ENCODE results near the gene FAAP20.

FAAP20 gene

DNA sequence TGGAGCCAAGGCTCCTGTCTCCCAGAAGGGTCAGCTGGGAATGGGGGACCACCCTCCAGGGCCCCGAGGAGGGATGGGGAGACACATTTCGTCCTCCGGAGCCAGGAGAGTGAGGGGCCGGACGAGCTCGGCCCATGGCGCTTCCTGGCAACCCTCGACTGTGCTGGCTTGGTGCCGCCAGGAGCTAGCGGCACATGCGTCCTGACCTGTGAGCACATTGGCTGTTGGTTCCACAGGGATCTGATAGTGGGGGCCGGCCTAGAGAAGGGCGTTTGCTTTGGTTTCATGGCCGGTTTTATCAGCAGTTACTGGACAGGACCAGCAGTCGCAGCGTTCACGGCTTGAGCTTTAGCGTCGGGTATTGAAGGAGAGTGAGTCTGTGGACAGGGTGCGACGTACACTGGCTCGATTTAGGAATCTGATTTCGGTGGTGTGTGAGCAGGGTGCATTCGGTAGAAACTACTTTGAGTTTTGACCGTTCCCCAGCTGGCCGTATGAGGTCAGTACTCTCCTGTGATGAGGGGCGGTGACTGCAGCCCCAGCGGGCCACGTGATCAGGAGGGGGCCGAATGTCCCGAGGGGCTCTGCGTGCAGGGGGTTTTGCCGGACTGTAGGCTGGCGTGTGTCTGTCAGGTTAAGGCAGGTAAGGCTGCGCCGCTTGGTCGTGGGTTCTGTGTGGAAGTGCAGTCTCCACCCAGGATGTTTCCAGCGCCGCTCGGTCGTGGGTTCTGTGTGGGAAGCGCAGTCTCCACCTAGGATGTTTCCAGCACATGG, 18.7 kb downstream of the FAAP20 start:
- no peak for DNase-seq

DNA sequence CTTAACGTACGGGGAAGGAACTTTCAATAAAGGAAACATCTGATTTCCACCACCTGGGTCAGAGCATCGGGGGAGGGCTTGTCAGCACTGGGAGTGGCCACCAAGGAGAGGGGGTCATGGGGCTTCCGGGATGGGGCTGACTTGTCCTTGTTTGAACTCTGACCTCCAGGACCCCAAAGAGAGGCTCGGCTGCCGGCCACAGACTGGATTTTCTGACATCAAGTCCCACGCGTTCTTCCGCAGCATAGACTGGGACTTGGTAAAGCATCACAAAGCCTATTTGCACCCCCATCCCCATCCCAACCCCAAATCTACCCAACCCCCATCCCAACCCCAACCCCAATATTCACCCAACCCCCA, 19.5 kb downstream of the FAAP20 start:
- no peak for DNase-seq

DNA sequence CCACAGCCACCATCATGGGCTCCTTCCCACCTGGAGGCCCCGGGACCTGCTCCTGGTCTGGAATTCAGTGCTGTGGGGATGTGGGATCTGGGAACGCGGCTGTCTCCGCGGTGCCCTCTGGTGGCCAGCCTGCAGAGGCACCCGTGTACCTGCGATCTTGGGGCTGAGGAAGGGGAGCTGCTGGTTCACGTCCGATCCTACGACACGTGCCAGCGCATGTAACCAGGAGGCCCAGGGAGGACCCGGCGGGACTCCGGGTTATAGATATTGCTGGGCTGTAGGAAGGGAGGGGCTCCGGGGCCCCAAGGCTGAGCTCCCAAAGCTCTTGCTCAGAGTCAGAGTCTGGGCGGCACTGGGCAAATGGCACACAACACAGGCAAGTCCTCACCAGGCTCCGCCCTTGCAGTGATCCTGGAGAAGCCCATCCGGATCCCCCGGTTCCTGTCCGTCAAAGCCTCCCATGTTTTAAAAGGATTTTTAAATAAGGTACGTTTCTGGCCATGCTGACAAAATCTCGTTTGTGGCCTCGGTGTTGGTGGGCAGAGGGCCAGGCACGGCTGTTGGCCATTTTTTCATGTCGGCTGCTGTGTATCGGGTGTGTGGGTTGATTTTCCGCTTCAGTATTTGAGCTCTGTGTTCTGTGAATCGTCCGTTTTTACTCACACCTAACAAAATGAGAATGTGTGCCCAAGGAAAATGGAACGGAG, 20.1 kb downstream of the FAAP20 start:
- DNase-seq, result no peak

DNA sequence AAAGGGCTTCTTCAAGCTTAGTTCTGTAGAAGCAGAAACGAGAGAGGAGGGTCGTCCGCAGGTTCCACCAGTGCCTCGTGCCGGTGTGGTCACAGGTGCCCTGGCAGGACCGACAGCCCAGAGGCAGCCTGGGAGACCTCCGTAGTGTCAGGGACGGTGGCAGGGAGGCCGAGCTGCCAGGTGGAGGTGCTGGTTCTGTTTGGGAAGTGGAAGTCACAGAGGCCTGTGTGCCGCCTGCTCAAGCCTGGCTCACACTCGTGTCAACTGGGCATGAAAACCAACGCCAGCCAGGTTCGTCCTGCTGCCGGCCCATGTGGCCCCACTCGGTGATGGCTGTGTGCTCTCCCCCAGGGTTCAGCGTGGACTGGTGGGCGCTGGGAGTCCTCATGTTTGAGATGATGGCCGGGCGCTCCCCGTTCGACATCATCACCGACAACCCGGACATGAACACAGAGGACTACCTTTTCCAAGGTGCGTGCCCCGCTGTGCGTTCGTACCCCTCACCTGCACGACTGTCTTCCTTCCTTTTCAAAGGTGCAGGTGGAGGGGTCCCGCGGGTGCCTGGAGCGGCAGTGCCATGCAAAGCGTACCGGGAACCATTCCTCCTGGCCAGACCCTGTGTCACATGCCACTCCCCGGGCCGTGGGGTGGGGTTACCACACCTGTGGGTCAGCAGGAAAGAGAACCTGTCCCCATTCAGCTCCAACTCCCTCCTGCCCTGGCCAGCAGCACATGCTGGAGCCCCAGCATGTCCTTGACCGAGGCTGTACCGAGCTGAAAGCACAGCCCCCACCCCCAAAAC, 20.8 kb downstream of the FAAP20 start:
- no peak for DNase-seq

DNA sequence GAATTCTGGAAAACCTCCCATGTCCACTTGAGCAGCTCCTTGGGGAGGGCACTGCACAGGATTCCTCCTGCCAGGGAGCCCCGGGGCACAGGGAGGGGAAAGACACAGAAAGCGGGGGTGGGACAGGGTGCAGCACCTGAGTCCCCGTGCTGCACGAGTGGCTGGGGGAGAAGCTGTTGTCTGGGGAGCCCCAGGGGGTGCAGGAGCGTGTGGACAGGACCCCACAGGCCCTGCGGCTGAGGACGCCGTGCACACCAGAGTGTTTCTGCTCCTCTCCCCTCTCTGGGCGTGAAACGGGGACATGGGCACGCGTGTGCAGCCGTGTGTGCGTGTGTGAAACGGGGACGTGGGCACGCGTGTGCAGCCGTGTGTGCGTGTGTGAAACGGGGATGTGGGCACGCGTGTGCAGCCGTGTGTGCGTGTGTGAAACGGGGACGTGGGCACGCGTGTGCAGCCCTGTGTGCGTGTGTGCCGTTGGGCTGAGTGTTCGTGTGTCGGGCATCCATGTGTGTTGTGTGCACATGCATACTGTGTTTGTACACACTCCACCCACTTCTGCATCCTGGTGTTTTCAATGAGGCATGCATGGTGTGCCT, 21.9 kb downstream of the FAAP20 start:
- no peak for DNase-seq

DNA sequence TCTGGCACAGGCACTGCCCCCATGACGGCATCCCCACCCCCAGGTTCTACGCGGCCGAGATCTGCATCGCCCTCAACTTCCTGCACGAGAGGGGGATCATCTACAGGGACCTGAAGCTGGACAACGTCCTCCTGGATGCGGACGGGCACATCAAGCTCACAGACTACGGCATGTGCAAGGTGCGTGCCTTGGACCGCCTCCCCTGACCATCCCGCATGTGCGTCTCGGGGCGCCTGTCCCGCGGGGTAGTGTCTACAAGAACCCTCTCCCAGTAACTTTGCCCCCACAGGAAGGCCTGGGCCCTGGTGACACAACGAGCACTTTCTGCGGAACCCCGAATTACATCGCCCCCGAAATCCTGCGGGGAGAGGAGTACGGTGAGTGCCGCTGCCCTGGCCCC, 22.6 kb downstream of the FAAP20 start:
- DNase-seq, result no peak

DNA sequence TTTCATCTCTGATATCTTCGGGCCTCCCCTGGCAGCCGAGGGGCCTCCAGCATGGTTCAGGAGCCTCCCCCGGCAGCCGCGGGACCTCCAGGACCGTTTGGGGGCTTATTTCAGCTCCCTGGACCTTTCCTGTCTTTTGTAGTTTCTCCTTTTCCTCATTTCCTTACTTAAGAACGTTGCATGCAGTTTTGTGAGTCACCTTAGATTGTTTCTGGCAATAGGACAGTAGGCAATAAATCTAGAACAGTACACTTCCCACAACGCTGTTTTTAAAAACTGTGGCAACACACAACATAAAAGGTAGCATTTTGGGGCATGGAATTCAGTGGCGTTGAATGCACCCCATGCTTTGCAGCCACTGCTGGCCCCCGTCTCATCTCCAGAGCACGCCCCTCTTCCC, 24.4 kb downstream of the FAAP20 start:
- no peak for DNase-seq

DNA sequence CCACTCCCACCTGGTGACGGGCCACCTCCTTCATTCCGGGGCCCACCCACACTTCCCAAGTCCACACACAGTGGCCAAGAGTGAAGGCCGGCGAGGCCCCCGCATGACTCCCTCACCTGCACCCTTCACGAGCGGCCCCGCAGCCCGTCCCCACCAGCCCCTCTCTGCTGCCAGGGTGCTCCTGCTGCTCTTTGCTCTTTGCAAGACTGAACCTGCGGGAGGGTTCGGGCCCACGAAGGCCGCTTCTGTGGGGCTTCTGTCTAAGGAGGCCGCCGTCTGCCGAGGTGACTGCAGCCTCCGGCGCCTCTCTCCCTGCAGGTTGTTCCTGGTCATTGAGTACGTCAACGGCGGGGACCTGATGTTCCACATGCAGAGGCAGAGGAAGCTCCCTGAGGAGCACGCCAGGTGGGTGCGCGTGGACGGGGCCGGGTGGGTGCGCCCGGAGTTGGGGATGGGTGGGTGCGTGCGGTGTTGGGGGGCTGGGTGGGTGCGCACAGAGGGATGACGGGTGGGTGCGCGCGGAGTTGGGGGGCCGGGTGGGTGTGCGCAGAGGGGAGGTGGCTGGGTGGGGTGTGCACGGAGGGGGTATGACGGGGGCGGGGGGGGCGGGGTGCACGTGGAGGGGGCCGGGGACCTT, 25.3 kb downstream of the FAAP20 start:
- no peak for DNase-seq

DNA sequence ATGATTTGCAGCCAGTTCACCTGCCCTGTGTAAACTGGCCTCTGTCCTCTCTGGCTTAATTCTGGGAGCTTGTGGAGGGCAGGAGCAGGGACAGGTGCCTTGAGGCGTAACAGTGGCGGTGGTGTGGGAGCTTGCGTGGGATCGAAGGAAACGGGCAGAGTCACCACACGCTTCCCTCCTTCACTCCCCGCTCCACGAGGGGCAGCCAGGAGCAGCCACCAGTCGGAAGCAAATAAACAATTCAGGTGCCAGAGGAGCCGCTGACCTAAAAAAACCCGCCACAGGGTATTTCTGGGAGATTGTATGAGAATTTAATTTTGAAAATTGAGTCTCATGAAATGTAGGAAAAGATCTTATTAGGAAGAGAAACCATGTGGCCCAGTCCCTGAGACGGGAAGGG, 26.0 kb downstream of the FAAP20 start:
- DNase-seq, result no peak

DNA sequence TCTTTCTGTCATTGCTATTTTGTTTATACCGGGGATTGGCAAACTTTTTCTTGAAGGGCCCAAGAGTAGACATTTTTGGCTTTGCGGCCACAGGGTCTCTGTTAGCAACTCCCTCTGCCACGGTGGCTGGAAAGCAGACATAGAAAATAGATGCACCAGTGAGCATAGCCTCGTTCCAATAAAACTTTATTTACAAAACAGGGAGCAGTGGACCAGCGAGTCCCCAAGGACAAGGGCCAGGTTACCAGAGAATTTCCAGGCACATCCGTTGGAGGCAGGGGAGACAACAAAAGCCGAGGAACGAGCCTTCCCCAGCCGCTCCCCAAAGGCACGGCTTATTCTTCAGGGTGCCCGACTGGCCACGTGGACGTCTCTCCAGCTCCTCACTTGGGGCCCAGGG, 26.5 kb downstream of the FAAP20 start:
- no peak for DNase-seq

DNA sequence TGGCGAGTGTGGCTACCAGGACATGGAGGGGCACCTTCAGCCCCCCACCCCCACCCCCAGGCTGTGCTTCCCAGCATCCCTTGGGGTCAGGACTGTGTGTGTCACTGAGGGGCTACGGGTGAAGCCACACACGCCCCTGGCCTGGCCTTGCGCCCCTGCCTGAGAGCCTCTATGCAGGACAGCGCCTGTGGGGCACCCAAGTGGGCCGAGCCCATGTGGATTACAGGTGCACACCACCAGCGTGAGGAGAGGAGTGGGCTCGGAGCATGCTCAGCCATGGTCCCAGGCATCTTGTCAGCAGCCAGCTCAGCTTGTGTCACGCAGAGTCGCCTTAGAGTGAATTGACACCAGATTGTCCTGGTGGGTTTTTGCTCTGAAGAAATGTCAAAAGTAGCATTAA, 27.9 kb downstream of the FAAP20 start:
- no peak for DNase-seq

DNA sequence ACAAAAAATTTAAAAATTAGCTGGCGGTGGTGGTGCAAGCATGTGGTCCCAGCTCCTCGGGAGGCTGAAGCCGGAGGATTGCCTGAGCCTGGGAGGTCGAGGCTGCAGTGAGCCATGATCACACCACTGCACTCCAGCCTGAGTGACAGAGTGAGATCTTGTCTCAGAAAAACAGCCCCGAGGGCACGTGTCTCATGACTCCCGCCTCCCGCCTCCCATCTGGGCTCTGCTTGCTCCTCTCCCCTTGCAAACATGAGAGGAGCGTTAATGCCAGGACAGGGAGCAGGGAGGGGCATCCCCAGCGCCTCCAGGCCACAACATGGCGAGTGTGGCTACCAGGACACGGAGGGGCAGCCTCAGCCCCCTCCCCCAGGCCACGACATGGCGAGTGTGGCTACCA, 28.3 kb downstream of the FAAP20 start:
- no peak for DNase-seq

DNA sequence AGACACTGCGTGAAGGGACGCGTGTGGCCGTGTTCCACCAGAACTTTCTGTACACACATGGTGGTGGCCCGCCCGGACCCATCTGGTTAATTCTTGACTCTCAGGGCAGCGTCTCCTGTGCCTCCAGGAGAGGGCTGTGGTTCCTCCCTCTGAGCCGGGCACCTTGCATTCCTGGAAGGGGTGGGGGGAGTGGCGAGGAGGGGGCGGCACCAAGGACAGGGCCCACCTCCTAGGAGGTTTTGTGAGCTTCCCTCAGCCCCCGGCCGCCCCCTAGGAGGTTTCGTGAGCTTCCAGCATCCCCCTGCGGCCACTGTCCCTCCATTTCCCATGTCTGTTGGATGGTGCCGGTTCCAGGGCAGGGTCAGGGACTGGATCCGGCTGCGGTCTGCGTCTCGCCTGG, 28.9 kb downstream of the FAAP20 start:
- DNase-seq, result no peak

DNA sequence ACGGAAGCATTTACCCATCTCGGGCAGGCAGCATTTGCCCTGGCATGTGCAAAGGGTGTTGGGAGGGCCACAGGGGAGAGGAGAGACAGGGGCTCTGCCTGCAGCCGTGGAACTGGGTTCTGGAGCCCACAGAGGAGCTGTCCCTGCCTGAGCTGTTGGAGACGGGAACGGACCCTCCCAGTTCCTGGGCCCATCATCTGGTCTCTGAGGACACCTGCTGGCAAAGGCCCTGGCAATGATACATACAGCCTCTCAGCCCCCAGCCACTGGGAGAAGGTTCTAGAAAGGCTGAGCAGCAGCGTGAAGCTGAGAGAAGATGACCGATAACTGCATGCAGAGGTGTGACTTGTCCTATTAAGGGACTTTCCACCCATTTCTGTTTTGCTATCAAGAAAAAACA, 31.4 kb downstream of the FAAP20 start:
- DNase-seq, result no peak

DNA sequence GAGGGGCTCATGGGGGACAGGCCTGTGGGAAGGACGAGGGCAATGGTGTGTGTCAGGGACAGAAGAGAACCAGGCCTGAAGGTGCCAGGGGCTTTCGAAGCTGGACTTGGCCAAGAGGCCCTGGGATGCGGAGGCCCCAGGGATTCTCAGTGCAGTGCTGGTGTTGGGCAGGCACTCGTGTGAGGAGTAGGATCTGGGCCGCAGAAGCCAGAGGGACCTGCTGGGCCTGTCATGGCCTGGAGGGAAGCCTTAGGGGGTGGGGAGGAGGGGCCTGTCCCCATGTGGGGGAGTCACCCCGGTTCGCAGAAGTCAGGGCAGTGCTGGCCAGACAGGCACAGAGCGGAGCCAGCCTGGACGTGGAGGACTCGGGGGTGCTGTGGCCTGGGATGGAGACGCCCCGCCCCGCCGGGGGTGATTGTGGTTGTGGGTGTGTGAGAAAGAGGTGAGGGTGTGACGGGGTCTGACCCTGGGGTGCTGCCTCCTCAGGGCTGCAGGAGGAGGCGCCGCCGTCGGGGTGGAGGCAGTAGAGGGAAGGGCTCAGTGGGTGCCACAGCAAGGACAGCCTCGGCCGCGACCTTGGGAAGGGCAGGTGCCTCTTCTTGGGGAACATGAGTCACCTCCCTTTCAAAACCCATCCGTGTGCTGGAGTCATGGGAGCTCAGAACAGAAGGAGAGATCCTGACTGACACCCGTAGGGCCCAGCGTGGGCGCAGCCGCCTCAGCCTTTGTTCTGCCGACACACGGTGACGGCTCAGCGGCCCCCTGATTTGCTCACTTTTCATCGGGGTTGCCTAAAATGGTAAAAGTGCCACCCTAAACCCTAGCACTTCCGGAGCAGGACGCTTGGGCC, 33.9 kb downstream of the FAAP20 start:
- DNase-seq, result no peak

DNA sequence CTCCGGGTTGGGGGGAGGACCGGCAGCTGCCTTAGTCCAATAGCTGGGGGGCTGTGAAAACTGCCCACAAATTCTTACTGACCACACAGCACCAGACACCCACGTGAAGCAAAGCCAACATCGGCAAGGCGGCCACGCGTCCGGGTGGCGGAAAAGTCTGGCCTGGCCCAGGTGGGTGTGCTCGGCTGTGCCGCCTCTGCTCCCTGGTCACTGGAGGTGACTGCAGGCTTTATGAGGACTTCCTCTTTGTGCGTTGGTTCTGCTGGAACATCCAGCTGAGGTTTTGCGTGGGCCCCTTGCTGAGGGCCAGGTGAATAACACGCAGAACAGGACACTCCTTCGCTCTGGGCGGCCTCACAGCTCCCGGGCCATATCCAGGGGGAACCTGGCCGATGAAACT, 35.4 kb downstream of the FAAP20 start:
- DNase-seq, result no peak

DNA sequence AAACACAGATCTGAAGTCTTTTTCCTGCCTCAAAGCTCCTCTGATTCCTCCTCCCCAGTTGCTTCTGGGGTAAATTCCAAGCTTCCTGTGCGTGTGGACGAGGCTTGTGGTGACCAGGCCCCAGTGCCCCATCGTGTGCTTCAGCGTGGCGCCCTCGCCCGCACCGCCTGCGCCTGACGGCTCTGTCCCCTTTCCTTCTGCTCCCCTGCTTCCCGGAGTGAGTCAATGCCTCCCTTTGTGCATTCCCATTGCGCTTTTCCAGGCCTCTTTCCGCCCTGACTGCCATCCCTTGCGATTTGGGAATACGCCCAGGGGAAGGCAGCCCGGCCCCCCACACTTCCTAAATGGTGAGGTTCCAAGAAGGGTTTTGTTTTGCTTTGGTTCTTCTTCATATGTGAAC, 36.3 kb downstream of the FAAP20 start:
- no peak for DNase-seq

DNA sequence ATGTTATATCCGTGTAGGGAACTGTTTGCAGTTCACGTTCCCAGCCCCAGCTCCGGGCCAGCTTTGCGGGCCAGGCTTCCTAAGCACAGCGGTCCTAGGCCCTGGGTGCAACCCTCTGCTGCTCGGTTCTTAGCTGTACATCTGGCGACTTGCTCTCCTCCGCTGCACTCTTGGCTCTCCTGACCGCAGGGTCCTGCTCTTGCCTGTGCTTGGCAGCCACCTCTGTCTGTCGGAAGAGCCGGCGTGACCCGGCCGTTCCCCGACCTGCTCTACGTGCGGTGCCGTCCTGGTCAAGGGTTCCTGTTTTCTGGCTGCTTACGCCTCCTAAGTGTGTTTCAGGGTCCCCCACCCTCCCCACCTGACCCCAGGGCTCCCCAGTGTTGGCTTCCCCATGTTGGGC, 36.7 kb downstream of the FAAP20 start:
- DNase-seq, result no peak

DNA sequence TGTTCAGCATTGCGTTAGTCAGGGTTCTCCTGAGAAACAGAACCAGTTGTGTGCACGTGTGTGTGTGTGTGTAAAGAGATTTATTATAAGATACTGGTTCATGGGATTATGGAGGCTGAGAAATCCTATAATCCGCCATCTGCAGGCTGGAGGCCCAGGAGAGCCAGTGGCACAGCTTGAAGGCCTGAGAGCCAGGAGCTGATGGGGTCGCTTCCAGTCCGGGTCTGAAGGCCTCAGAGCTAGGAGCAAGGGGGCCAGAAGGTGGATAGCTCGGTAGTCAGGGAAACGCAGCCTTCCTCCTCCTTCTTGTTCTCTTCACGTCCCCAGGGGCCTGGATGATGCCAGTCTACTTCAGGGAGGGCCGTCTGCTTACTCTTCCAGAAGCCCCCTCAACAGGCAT, 37.7 kb downstream of the FAAP20 start:
- DNase-seq, result no peak

DNA sequence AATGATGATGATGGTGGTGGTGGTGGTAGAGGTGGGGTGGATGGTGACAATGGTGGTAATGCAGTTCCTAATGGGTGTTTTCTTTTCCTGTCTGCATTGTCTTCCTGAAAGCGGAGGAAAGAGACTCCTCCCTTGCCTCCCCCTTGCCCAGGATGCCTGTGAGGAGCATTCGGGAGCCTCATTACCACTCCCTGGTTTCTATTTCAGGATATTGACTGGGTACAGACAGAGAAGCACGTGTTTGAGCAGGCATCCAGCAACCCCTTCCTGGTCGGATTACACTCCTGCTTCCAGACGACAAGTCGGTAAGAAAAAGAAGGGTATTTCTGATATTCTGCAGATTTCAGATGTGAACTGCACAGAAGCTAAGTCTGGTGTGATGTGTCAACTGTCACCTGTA, 38.8 kb downstream of the FAAP20 start:
- DNase-seq, result no peak

DNA sequence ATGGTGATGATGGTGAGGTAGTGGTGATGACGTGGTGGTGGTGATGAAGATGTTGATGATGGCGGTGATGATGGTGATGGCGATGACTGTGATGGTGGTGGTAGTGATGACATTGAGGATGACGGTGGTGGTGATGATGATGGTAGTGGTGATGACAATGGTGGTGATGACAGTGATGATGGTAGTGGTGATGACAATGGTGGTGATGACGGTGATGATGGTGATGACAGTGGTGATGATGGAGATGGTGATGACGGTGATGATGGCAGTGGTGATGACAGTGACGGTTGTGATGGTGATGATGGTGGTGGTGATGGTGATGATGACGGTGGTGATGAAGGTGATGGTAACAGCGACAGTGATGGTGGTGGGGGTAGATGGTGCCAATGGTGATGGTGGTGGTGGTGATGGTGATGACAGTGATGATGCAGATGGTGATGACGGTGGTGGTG, 39.4 kb downstream of the FAAP20 start:
- no peak for DNase-seq

DNA sequence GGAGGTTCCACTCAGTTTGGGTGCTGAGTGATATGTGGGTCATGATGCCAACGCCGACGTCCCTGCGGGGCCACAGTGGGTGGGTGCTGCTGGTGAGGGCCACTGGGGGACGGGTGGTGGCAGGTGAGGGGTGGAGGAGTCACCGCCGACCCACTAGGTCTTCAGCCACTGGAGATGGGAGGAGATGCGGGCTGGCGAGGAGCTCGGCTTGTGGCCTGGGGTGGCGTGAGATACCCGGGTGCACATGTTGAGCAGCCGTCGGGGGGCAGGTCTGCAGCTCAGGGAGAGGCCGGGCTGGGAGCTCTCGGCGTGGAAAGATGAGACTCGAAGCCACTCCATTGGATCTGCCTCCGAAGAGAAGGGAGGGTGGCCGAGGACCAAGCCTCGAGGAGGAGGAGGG, 40.5 kb downstream of the FAAP20 start:
- no peak for DNase-seq
